T follicular helper cell (primary cell): ENCODE measurements around the gene BCKDHB.
"Not testable (repeated sequence)": the region's sequence is repeated elsewhere in the genome, so short reads cannot be mapped to it uniquely, and the experiment has no call there.

ENCODE experiments used
- DNase-seq: peaks from one replicate; pipeline ENCODE4 v3.0.0-alpha.2; 2020; ENCODE audit warnings: low read depth

BCKDHB gene

DNA sequence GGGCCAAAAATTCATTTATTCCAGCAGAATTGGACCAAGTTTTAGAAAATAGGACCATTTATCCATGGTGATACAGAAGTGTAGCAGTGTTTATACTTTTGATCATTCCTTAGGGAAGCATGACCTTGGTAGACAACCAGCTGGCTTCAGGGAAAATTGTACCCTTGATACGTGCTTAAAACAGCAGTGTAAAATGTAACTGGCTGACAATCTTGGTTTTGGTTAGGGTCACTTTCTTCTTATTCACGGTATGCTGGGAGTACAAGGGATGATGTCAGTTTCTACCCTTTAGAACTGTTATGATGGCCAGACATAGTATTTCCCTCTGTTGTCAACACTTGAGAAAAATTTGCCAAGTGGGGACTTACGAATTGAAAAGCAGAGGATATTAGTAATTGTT lies 157.1 kb downstream of the BCKDHB start:
- no peak for DNase-seq

DNA sequence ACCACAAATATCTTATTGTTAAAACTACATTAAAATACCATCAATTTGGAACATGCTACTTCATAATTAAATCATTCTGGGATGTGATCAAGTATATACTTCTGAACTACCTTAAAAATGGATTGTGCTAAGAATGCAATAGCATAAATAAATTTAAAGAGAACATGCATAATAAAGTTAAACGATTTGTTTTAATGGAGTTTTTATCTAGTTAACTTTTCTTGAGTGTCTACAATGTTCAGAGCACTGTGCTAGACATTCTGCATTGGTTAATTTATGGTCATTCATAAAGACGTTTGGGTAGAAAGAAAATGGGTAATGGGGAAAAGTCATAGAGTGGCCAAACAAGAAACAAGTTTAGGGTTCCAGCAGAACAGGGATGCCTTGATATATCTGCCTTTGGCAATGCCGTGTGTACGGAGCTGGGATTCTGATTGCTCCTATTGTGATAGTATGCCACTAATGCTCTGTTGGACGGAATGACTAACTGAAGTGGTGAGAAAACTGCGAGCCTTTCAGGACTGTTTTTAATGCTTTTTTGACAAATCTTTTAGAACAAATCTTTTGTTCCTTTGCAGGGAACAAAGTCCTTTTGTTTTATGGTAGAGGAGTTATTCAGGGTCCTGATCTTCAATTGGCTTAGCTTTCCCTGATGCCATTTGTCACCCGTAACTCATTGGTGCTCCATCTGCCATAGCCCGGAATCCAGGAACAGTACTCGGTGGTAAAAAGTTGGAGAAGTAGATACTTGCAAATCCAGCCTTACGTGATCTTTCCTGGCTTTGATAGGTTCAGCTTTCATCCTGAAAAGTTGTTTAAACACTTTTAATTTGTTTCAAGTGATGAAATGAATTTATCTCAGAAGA lies 162.6 kb downstream of the BCKDHB start:
- no peak for DNase-seq

DNA sequence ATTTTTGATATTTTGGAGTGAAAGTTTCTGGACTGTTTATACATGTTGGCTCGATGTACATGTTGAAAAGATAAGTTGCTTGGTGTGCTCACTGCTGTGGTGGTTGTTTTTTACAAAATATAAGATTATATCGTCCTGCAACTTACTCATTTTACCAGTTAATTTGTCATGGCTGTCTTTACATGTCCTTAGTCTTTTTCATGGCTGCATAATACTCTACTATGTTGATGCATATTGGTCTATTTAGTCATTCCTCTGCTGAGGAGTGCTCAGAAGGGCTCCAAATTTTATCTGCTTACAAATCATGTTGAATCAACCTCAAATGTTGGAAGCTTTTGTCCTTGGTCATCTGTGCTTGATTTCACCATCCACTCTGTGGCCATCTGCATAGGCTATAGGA lies 164.6 kb downstream of the BCKDHB start:
- no peak for DNase-seq

DNA sequence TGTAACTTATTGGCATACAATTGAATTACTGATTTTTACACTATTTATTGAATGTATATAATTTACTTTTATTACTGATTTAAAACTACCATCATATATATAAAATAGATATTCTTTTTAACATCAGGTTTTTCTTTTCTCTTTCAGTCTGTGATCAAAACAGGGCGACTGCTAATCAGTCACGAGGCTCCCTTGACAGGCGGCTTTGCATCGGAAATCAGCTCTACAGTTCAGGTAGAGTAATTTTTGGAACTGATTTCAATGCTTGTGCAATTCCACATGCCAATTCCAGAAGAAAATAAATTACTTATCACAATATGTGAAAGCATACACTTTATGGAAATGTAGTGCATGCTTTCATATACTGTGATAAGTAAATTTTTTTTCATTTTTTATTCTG lies 166.5 kb downstream of the BCKDHB start:
- no peak for DNase-seq

DNA sequence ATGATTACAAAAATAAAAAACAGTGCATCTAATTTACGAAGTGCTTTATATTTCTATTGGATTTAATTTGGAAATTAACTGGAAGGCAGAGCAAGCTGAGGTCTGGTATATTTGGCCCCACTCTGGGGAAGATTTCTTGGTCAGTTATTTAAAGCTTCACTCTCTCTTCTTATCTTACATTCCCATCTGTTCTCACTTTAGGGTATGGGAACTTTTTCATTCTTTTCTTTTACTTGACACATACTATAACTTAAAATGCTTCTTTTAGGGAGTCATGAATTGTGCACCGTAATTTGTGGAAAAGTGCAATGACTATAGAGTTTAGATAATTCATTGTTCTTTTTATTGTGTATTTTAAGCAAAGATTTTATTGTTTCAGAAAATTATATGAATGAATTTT lies 170.4 kb downstream of the BCKDHB start:
- no peak for DNase-seq

DNA sequence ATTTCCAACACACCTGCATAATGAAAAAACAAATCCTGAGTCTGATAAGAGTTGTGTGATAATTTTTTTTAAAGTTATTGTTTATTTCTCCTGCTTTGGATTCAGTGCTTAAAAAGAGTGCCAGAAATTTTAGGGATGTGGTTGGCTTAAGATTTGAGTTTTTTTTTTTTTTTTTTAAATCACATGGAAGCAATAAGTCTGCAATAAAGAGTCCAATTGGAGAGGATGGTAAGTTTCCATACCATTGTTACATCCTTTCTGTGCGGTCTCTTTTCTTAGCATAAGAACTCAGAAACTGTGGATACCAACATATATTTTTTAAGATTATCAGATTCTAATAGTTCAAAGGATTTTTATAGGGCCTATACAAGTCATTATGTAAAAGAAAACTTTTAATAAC lies 171.0 kb downstream of the BCKDHB start:
- no peak for DNase-seq

DNA sequence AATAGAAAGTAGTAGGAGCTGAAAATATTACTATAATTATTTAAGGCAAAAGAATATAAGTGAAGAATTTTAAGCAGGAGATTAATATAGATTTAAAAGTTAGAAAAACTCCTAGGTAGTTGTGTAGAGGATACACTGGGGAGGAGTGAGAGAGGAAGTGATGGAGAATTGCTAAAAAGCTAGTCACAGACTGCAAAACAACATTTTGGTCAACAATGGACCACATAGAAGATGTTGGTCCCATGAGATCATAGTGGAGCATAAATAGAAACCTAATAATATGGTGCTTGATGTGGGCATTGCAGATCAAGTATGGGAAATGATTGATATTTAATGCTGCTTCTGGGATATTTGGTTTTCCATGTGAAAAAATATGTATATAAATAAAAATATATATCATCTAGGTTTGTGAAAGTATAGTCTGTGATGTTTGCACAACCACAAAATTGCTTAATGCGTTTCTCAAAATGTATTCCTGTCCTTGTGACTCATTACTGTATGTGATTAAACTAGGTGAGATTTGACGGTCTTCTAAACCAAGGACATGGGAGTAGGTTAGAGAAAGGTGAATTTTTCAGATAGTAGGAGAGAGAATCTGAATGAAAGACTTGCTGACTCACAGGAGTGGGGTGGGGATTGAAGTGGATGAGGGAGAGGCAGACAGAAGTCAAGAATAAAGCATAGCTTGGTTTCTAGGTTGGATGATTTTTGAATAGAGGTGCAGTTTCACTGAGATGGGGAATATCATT lies 174.0 kb downstream of the BCKDHB start:
- DNase-seq = no peak

DNA sequence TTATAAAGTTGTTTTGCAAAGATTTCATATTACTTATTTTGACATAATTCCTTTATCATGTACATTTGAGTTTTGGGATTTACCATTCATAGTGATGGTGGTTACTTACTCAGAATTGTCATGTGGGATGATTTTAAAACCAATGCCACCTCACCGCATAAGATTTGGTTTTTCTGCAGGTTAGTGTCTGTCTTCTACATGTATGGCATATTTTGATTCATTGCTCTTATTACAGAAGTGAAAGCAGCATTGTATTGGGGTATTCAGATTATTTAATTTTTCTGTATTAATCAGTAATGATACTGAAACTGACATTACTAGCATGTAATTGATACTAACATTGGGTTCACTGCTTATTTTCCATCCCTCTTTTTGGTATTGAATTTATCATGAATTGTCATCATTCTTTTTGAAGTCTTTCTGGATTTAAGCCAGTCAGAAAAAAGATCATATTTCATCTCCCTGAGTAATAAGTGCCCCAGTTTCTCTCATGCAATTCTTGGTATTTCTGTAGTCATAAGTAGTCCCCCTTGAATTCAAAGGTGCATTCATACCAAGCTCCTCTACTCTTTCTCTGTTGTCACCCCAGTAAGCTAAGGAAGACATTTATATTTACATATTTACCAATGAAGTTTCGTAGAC lies 176.6 kb downstream of the BCKDHB start:
- no peak for DNase-seq

DNA sequence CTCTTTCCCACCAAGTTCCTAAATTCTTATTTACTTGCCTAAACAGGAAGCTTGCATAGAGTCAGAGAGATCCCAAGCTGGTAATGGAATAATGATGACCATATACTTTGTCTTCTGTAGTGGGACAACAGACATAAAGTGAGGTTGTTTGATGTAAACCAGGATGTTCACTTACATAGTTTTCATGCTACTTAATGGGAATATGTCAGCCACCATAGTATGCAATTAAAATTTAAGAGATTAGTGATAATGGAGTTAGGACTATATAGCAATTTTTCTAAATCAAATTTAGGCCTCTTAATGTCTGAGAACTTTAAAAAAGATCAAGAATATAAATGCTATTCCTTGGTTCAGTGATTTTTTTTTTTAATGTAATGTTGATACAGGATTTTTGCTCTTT lies 180.6 kb downstream of the BCKDHB start:
- DNase-seq = no peak

DNA sequence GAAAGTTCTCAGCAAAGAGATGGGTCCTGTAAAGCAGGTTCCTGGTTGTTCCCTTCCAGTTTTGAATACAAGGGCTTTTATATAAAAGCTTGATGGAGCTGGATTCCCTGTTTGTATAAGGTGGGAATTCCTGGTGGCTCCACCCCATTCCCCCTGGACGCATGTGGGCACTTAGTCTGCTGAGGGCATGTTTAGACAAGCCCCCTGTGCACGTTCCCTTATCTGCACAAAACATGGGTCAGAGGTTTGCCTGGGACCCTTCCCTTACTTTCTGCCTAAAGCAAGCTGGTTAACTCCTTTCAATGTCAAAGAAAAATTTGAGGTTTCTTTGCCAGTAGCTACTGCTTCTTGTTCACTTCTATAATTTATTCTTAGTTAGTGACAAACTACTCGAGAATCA lies 181.1 kb downstream of the BCKDHB start:
- DNase-seq = no peak

DNA sequence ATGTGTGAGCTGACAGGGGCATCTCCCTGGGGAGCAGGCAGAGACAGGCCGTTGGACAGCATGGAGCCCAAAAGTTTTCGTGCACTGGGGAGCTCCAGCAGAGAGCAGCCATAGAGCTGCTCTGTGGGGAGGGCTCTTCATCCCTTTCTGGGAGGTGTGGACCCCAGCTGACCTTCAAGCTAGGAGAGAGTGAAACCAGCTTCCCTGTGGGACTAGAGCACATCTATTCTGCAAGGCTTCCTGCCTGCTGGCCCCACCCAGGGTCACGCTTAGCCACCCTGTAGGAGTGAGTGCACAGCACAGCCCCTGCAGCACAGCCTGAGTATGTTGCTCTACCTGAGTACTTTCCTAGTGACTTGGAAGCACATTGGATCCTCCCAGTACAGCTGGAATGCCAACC lies 183.3 kb downstream of the BCKDHB start:
- no peak for DNase-seq

DNA sequence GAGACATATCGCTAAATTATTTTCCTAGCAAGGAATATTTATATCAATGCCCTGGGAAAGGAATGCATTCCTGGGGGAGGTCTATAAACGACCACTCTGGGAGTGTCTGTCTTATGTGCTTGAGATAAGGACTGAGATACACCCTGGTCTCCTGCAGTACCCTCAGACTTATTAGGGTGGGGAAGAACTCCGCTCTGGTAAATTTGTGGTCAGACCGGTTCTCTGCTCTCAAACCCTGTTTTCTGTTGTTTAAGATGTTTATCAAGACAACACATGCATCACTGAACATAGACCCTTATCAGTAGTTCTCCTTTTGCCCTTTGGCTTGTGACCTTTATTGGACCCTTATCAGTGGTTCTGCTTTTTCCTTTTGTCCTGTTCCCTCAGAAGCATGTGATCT lies 188.1 kb downstream of the BCKDHB start:
- not testable (repeated sequence) for DNase-seq

DNA sequence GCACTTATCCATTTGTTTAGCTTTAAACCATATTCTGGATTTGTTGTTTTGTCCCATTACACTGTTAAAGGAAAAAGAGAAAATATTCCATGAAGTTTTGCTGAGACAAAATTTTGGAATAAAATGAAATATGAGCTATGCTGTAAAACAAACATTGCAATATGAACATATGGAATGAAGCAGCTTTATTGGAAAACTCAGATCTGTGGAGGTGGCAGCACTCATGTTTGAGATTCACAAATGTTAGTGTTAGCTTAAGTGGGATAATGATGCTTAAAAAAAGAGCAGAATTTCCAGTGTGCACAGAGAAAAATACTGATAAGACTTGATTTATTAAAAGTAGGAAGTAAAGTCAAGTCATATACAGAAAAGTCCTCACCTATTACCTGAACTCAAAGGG lies 196.2 kb downstream of the BCKDHB start:
- no peak for DNase-seq

DNA sequence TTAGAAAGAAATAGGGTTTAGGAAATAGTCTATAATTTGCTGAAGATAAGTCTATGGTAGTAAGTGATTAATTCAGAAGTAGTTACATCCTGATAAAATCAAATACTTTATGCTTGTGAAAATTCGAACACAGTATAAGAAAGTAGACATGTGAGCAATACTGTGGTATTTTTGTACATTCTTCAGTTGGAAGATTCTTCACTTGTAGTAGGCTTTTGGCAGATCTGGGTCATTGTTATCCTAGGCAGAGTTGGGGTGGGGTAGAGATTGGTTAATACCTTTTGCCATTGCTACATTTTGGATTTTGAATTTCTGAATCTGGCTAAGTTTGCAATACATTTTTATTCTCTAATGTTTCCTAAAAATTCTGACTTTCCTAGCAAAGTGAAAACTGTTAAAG lies 197.5 kb downstream of the BCKDHB start:
- DNase-seq = no peak

DNA sequence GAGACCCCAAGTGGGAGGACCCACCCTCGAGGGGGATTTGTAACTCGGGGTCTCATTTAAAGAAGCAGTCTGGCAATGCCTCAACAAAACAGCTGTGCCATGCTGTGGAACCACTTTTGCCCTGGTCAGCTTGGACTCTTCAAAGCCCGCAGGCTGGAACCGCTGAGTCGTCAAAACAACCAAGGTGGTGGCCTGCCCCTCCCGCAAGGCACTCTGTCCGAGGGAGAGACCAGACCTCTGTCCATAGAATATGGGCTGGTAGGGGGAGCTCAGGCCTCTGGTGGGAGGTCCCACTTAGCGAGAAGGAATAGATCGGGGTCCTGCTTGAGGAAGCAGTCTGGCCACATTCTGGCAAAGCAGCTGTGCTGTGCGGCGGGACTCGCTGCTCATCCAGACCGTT lies 208.1 kb downstream of the BCKDHB start:
- DNase-seq = no peak

DNA sequence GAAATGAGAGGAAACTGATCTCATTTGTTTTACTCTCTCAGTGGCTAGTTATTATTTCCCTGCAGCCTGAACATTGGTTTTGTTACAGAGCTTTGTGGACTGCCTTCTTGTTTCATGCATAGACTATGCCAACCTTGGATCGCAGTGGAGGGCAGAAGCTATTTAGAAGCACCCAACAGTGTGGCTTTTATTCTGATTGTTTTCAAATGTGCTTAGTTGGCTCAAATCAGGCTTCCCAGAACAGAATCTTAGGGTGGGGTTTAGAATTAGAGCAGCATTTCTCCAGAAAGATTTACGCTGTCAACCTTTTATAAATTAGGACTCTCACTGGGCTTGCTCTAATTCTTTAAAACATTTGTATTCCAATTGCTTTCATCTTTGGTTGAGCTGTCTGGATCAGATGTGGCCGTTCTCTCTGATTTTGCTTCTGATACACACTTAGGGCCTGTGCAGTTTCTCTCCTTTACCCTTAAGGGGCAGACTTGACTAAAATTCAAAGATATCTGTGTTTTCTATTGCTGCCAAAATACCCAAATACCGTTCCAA lies 210.3 kb downstream of the BCKDHB start:
- DNase-seq = no peak

DNA sequence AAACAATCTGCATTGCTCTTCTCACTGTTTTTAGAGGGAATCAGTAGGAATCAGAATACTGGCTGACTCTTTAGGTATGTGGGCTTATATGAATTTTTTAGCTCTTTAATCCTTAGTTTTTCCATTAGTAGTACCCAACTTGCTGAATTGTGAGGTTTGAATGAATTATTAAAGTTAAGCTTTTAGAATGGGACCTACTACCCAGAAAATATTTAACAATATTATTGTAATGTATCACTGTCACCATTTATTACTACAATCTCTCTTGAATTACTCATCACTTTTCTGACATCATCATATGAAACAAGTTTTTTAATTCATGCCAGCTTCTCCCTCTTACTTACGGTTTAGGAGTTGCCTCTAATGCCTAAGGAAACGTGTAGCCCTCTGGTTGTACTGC lies 212.7 kb downstream of the BCKDHB start:
- DNase-seq = no peak

DNA sequence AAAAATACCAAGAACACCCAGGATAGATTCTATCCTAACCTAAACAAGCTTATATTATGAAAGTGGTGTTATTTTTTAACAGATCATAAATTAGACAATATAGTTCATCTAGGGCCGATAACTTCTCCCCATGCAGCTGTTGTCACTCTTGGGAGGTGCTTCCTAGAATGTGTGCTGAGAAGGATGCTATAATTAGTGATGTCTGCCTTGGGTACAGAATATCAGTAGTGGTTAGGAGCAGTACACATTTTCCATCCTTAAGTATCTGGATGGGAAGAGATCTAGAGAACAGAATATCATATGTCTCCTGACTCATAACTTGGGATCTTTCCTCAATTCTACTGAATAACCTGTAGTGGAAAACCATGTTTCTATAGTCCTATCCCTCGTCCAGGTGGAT lies 214.5 kb downstream of the BCKDHB start:
- DNase-seq = no peak

DNA sequence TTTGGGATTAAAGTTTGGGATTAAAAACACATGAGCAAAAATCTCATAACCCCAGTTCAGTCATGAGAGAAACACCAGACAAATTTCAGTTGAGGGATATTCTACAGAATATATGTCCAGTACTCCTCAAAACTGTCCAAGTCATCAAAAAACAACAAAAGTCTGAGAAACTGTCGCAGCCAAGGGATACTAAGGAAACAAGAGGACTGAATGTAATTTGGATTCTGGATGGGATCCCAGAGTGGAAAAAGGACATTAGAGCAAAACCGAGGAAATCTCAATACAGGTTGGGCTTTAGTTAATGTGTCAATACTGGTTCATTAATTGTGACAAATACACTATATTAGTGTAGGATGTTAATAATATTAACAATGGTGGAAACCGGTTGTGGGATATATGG lies 219.3 kb downstream of the BCKDHB start:
- no peak for DNase-seq

DNA sequence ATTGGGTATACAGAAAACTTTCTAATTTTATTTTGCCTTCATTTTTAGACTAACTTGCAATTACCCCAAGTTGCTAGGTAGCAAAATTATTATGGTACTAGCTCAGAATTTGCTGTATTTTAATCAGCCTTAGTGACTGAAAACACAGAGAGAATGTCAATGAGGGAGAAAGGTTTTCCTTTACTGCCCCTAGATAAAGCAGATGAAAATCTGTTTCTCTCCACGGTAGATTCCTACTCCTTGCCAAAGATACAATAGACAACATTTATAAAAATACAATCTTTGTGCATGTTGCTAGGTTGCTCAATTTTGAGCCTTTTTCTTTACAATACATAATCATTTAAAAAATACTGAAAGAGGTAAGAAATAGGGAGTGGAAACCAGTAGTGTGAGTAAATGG lies 222.2 kb downstream of the BCKDHB start:
- no peak for DNase-seq

DNA sequence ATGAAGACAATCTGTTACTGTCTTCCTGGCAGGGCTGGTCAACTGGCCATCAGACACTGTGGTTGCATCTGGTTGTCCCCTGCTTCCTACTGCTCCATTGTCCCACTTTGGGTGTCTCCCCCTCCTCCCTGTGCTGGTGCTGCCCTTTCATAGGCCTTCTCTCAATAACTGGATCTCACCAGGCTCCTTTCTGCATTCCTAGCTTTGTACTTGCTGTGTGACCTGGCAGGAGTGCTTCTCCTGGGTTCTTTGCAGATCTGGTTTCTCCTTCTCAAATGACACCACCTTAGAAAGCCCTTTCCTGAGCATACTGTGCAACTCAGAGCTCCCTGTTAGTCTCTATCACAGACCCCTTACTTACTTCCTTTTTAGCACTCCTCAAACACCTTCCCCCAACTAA lies 223.0 kb downstream of the BCKDHB start:
- no peak for DNase-seq

DNA sequence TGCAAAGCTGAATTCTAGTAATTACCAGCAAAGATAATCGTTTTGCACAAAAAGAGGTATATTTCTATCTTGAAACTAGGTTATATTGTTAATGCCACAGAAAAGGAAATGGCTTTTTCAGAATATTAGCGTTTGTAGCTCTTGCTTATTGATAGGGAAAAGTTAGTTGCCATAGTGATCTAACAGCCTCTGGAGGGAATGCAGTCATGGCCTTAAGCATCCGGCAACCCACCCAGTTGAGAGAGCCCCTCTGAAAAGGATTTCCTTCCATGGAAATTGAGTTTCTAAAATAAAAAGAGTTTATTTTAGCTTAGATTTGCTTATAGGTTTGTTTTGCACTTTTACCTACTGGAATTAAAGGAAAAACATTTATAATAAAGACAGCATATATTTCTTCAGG lies 224.5 kb downstream of the BCKDHB start:
- no peak for DNase-seq

DNA sequence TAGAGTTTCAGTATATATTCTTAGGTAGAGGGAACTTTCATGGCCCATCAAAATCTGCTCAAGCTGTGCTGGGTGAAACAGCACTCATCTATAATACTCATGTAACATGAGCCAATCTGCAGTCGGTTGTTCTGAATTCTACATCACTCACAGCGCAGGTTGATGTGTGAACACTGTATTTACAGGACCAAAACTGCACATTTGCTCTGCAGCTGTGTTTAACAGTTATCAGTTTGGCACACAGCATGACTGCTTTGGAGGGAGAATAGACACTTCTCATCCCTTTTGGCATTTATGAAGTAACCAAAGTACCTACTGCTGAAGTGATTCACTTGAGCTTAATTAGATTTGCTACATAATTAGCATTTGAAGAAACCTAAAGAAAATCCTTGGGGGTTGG lies 225.1 kb downstream of the BCKDHB start:
- DNase-seq = no peak
